ENCODE measurements around the gene PROM1.

Gene PROM1

DNA sequence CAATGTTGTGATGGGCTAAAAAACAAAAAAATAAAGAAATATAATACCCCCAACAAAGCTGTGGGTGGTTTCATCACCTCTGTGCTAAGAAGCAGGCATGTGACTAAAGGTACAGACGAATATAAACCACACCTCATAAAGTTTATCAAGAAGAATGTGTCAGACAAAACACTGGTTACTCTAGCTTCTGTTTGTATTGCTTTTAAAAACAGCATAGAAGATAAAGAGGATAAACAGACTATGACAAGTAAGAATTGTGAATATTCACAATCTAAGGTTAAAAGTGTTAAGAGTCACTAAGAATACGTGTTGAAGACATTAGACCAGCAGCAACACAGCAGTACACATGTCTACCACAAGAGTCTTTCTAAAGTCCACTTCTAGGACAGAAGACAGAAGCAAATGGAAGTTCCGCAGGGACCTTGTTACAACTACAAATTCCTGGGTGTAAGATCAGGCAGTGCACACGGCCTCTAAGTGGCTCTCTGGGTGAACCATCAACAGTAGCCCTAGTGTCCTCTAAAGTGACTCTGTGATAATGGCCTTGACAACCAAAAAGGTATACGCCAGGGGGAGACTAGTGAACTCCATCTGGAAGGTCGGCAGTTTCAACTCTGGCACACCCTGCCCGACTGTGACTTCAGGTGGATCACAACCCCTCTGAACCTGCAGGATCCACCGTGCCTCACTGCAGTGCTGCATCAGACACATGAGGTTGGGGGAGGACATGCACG is 112.6 kb downstream of the PROM1 start:
- Histone ChIP-seq H2AFZ (ENCODE audit: low read length) (no peak overlapping the region), H3K36me3 (replicated peaks; ENCODE audit: insufficient read depth, low read length) (no peaks in the 10 kb centered on the region), H3K27me3 (replicated peaks; ENCODE audit: insufficient read depth, low read length) (no peaks in the 10 kb centered on the region), H3K79me2 (ENCODE audit: low read length) (no peaks in the 10 kb centered on the region), H4K20me1 (ENCODE audit: insufficient read depth, low read length) (no peaks in the 10 kb centered on the region), H3K27ac (ENCODE audit: low read length) (no peak overlapping the region), H3F3A (ENCODE audit: insufficient read depth, low read length) (no peaks in the 10 kb centered on the region), H3K9ac (ENCODE audit: low read length) (no peak overlapping the region), H3K9me3 (replicated peaks; ENCODE audit: insufficient read depth, low read length) (no peaks in the 10 kb centered on the region), H3K4me3 (ENCODE audit: low read length) (no peak overlapping the region), H3K9me2 (replicated peaks; ENCODE audit: insufficient read depth, low read length) (no peaks in the 10 kb centered on the region), H3K4me2 (ENCODE audit: low read depth, low read length) (no peak overlapping the region), H3K4me1 (ENCODE audit: low read length) (no peaks in the 10 kb centered on the region)
- TF ChIP-seq, protein P1, sequence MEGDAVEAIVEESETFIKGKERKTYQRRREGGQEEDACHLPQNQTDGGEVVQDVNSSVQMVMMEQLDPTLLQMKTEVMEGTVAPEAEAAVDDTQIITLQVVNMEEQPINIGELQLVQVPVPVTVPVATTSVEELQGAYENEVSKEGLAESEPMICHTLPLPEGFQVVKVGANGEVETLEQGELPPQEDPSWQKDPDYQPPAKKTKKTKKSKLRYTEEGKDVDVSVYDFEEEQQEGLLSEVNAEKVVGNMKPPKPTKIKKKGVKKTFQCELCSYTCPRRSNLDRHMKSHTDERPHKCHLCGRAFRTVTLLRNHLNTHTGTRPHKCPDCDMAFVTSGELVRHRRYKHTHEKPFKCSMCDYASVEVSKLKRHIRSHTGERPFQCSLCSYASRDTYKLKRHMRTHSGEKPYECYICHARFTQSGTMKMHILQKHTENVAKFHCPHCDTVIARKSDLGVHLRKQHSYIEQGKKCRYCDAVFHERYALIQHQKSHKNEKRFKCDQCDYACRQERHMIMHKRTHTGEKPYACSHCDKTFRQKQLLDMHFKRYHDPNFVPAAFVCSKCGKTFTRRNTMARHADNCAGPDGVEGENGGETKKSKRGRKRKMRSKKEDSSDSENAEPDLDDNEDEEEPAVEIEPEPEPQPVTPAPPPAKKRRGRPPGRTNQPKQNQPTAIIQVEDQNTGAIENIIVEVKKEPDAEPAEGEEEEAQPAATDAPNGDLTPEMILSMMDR (IDR thresholded peaks at IDR 0.05; ENCODE audit: low read length): no peak
- TF ChIP-seq EZH2 (optimal IDR thresholded peaks at IDR 0.05; ENCODE audit: low read depth, low read length) (no peak), EZH2phosphoT487 (IDR thresholded peaks at IDR 0.05; ENCODE audit: low read length) (no peak)
- no peak for DNase-seq

DNA sequence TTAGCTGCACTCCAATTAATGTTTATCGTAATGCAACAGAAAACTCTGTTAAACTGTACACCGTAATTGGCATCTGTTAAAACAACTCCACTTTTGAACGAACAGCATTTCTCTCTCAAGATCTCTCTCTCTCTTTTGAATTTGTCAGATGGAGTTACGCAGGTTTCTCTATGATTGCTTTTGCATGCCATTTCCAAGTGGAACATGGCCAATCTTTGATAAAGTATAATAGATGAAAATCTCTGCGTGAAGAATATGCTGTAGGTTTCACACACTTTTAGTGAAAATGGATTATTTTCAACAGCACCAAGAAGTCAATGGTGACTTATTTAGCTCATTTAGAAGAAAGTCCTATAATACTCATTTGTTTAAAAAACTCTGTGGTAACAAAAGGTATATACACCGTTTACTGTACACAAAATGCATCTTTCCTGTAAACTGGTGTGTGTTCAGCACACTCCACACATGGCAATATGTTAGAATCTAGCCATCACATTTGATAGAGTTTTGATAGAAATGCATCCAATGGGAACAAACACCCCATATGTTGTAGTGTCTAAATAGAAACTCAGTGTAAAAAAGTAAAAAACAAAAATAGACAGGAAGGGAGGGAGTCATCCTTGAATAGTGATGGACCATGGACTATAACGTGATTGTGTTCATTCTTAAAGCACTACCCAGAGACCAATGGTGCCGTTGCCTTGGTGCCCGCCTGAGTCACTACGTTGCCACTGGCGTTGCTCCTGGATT is 115.1 kb downstream of the PROM1 start:
- DNase-seq: no peak

DNA sequence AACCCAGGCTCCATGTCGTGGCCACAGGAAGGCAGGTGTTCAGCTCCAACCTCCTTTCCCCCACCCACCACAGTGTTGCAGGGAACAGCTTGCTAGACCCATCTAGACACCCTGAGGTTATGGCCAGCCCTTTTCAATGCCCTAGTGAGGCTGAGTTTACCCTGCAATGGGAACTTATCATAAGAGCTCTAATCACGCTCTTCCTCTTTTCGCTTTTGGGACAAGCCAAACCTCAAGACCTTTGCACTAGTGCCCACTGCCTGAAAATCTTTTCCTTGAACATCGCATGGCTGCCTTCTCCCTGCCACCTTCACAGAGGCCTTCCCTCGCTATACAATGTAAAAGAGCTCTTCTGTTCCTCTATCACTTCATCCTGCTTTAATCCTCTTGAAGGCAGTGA is 118.5 kb downstream of the PROM1 start:
- no peak overlapping the region for H3K4me3 ChIP-seq (ENCODE audit: low read length)
- H3K9me3 ChIP-seq (replicated peaks; ENCODE audit: insufficient read depth, low read length): no peaks in the 10 kb centered on the region
- H4K20me1 ChIP-seq (ENCODE audit: insufficient read depth, low read length): no peaks in the 10 kb centered on the region
- H3F3A ChIP-seq (ENCODE audit: insufficient read depth, low read length): no peaks in the 10 kb centered on the region
- no peaks in the 10 kb centered on the region for H3K27me3 ChIP-seq (replicated peaks; ENCODE audit: insufficient read depth, low read length)
- no peaks in the 10 kb centered on the region for H3K9me2 ChIP-seq (replicated peaks; ENCODE audit: insufficient read depth, low read length)
- H3K27ac ChIP-seq (ENCODE audit: low read length): no peak overlapping the region
- no peak overlapping the region for H3K9ac ChIP-seq (ENCODE audit: low read length)
- TF ChIP-seq, protein P1 (IDR thresholded peaks at IDR 0.05; ENCODE audit: low read length): no peak
- TF ChIP-seq EZH2phosphoT487 (IDR thresholded peaks at IDR 0.05; ENCODE audit: low read length) (no peak), EZH2 (optimal IDR thresholded peaks at IDR 0.05; ENCODE audit: low read depth, low read length) (no peak)
- H3K4me2 ChIP-seq (ENCODE audit: low read depth, low read length): no peak overlapping the region
- H3K79me2 ChIP-seq (ENCODE audit: low read length): no peaks in the 10 kb centered on the region
- H3K36me3 ChIP-seq (replicated peaks; ENCODE audit: insufficient read depth, low read length): no peaks in the 10 kb centered on the region
- H3K4me1 ChIP-seq (ENCODE audit: low read length): no peaks in the 10 kb centered on the region
- no peak for DNase-seq
- H2AFZ ChIP-seq (ENCODE audit: low read length): no peak overlapping the region

More for the DNA sequence above, 115.1 kb downstream of the PROM1 start:
- no peak overlapping the region for H3K9ac ChIP-seq (ENCODE audit: low read length)
- H3K79me2 ChIP-seq (ENCODE audit: low read length): no peaks in the 10 kb centered on the region
- H3K27me3 ChIP-seq (replicated peaks; ENCODE audit: insufficient read depth, low read length): no peaks in the 10 kb centered on the region
- no peaks in the 10 kb centered on the region for H3F3A ChIP-seq (ENCODE audit: insufficient read depth, low read length)
- no peaks in the 10 kb centered on the region for H3K36me3 ChIP-seq (replicated peaks; ENCODE audit: insufficient read depth, low read length)
- H3K27ac ChIP-seq (ENCODE audit: low read length): no peak overlapping the region
- no peaks in the 10 kb centered on the region for H3K4me1 ChIP-seq (ENCODE audit: low read length)
- no peak overlapping the region for H3K4me3 ChIP-seq (ENCODE audit: low read length)
- no peaks in the 10 kb centered on the region for H3K9me2 ChIP-seq (replicated peaks; ENCODE audit: insufficient read depth, low read length)
- H3K9me3 ChIP-seq (replicated peaks; ENCODE audit: insufficient read depth, low read length): no peaks in the 10 kb centered on the region
- H3K4me2 ChIP-seq (ENCODE audit: low read depth, low read length): no peak overlapping the region
- no peak overlapping the region for H2AFZ ChIP-seq (ENCODE audit: low read length)
- TF ChIP-seq EZH2phosphoT487 (IDR thresholded peaks at IDR 0.05; ENCODE audit: low read length) (no peak), EZH2 (optimal IDR thresholded peaks at IDR 0.05; ENCODE audit: low read depth, low read length) (no peak)
- TF ChIP-seq, protein P1 (IDR thresholded peaks at IDR 0.05; ENCODE audit: low read length): no peak
- no peaks in the 10 kb centered on the region for H4K20me1 ChIP-seq (ENCODE audit: insufficient read depth, low read length)
